H1 (cell line): Measurements from ENCODE around the gene ARID5A. TPM values are rescaled to one million over a fixed set of nuclear protein-coding genes. Genes with fewer than 3 reads are reported as not detected.

Source experiments
- CTCF ChIA-PET: fragments of 300-600 bp; sonication (Branson Sonifier 250); formaldehyde crosslinking; loops from one replicate; lab custom pipeline; 2021; ENCODE audit not compliant: partially characterized antibody; lab: Charles Lee
- POLR2A ChIA-PET: fragments of 300-600 bp; sonication (Branson Sonifier 250); formaldehyde crosslinking; loops from one replicate; lab custom pipeline; 2021; ENCODE audit warnings: inconsistent platforms; ENCODE audit not compliant: partially characterized antibody; lab: Charles Lee
- DNase-seq, 2 experiments: peaks; one replicate each; pipeline versions ENCODE4 v3.0.0 to v3.0.0-alpha.2; 2010 to 2022; ENCODE audit warnings: low spot score in 2 of 2, low read depth in 1 of 2, mixed read lengths in 1 of 2
- FAIRE-seq: peaks from 2 replicates; lab custom pipeline; 2011; peaks lifted over from hg19 to GRCh38; lab: Jason Lieb, UNC
- H2AFZ ChIP-seq: 2 replicates; pipeline ENCODE4 v1.8.1; 2012; ENCODE audit warnings: low read length, inconsistent platforms
- H2AK5ac ChIP-seq: 2 replicates; pipeline ENCODE4 v1.6.1; 2013; ENCODE audit warnings: low read depth, low read length
- H2BK120ac ChIP-seq: replicated peaks from 2 replicates; pipeline ENCODE3; 2013; ENCODE audit warnings: low read depth, low read length, inconsistent platforms
- H2BK12ac ChIP-seq: 2 replicates; pipeline ENCODE4 v1.6.1; 2013; ENCODE audit warnings: low read depth, low read length
- H2BK15ac ChIP-seq: 2 replicates; pipeline ENCODE4 v1.6.1; 2013; ENCODE audit warnings: low read length
- H2BK20ac ChIP-seq: 2 replicates; pipeline ENCODE4 v1.6.1; 2013; ENCODE audit warnings: low read length
- H2BK5ac ChIP-seq: 2 replicates; pipeline ENCODE4 v1.6.1; 2013; ENCODE audit warnings: low read depth, low read length
- H3K14ac ChIP-seq: 2 replicates; pipeline ENCODE4 v1.6.1; 2013; ENCODE audit warnings: inconsistent platforms; ENCODE audit not compliant: insufficient read length
- H3K18ac ChIP-seq: 2 replicates; pipeline ENCODE4 v1.6.1; 2013; ENCODE audit warnings: low read length; ENCODE audit errors: extremely low read depth
- H3K23ac ChIP-seq: 2 replicates; pipeline ENCODE4 v1.6.1; 2013; ENCODE audit warnings: inconsistent platforms; ENCODE audit not compliant: insufficient read length
- H3K23me2 ChIP-seq: 2 replicates; pipeline ENCODE4 v1.6.1; 2013; ENCODE audit warnings: low read depth, low read length
- H3K27ac ChIP-seq: 2 replicates; pipeline ENCODE4 v1.6.1; 2011; ENCODE audit warnings: low read depth, low read length, inconsistent platforms
- H3K27me3 ChIP-seq, 4 experiments: replicated peaks in 1 of 4; 1 replicate in 1 of 4; 2 replicates in 3 of 4; pipeline versions ENCODE4 v1.6.1 to v1.8.1; 2011 to 2013; ENCODE audit warnings: low read length in 3 of 4, mild to moderate bottlenecking in 3 of 4, inconsistent platforms in 2 of 4, mixed read lengths in 2 of 4, moderate library complexity in 1 of 4; ENCODE audit not compliant: control insufficient read depth in 3 of 4, insufficient read depth in 3 of 4; ENCODE audit errors: extremely low read depth in 1 of 4
- H3K36me3 ChIP-seq, 4 experiments: 2 replicates each; pipeline versions ENCODE4 v1.6.1 to v1.8.1; 2011 to 2013; ENCODE audit warnings: mild to moderate bottlenecking in 4 of 4, low read length in 3 of 4, moderate library complexity in 2 of 4, control low read depth in 1 of 4, inconsistent platforms in 1 of 4; ENCODE audit not compliant: insufficient read depth in 4 of 4, control insufficient read depth in 2 of 4
- H3K4ac ChIP-seq: replicated peaks from 2 replicates; pipeline ENCODE3; 2013; ENCODE audit warnings: low read length, low read depth, mixed read lengths, inconsistent platforms; ENCODE audit not compliant: insufficient read length
- H3K4me1 ChIP-seq, 4 experiments: replicated peaks in 1 of 4; 1 replicate in 1 of 4; 2 replicates in 3 of 4; pipeline versions ENCODE4 v1.6.1 to v1.8.1; 2011 to 2013; ENCODE audit warnings: low read length in 3 of 4, inconsistent platforms in 2 of 4, mixed read lengths in 1 of 4; ENCODE audit not compliant: insufficient read depth in 4 of 4, control insufficient read depth in 3 of 4
- H3K4me2 ChIP-seq, 2 experiments: 2 replicates each; pipeline versions ENCODE4 v1.6.1 to v1.8.1; 2011 to 2013; ENCODE audit warnings: low read depth in 2 of 2, low read length in 2 of 2, control low read depth in 1 of 2, inconsistent platforms in 1 of 2, mild to moderate bottlenecking in 1 of 2; ENCODE audit not compliant: insufficient read depth in 1 of 2
- H3K4me3 ChIP-seq, 4 experiments: fragments of 200-600, 300-600 bp in 1 of 4; sonication (generic), shearing (Covaris generic), sonication (Bioruptor Twin) in 1 of 4; 2 replicates each; pipeline versions ENCODE4 v1.5.1 to v1.8.1; 2011 to 2016; ENCODE audit warnings: low read length in 4 of 4, low read depth in 3 of 4, control low read depth in 2 of 4, inconsistent platforms in 2 of 4, mild to moderate bottlenecking in 2 of 4, mixed read lengths in 1 of 4, moderate library complexity in 1 of 4; ENCODE audit not compliant: insufficient read depth in 2 of 4; ENCODE audit errors: extremely low read depth in 1 of 4
- H3K56ac ChIP-seq: replicated peaks from 2 replicates; pipeline ENCODE3; 2013; ENCODE audit warnings: low read depth, mild to moderate bottlenecking, mixed read lengths, low read length, inconsistent platforms; ENCODE audit not compliant: insufficient read length
- H3K79me1 ChIP-seq: 2 replicates; pipeline ENCODE4 v1.6.1; 2013; ENCODE audit warnings: low read depth, low read length, control low read depth
- H3K79me2 ChIP-seq, 2 experiments: 2 replicates each; pipeline versions ENCODE4 v1.6.1 to v1.8.1; 2012 to 2013; ENCODE audit warnings: low read length in 2 of 2, mild to moderate bottlenecking in 2 of 2, inconsistent platforms in 1 of 2; ENCODE audit not compliant: insufficient read depth in 2 of 2, control insufficient read depth in 1 of 2
- H3K9ac ChIP-seq, 4 experiments: replicated peaks in 1 of 4; 1 replicate in 1 of 4; 2 replicates in 3 of 4; pipeline versions ENCODE4 v1.6.1 to v1.8.1; 2011 to 2013; ENCODE audit warnings: low read depth in 3 of 4, low read length in 3 of 4, control low read depth in 2 of 4, mild to moderate bottlenecking in 2 of 4, moderate library complexity in 2 of 4, inconsistent platforms in 1 of 4; ENCODE audit errors: extremely low read depth in 1 of 4
- H3K9me3 ChIP-seq, 2 experiments: 2 replicates each; pipeline versions ENCODE4 v1.6.1 to v1.8.1; 2012 to 2013; ENCODE audit warnings: mild to moderate bottlenecking in 2 of 2, moderate library complexity in 2 of 2, control low read depth in 1 of 2, inconsistent platforms in 1 of 2, low read depth in 1 of 2, low read length in 1 of 2, mixed read lengths in 1 of 2; ENCODE audit not compliant: insufficient read depth in 2 of 2
- H4K20me1 ChIP-seq, 2 experiments: replicated peaks in 1 of 2; 2 replicates each; pipeline versions ENCODE3 to v1.8.1; 2011 to 2013; ENCODE audit warnings: inconsistent platforms in 2 of 2, low read length in 2 of 2, mild to moderate bottlenecking in 1 of 2; ENCODE audit not compliant: insufficient read depth in 2 of 2, control insufficient read depth in 1 of 2
- H4K5ac ChIP-seq: 2 replicates; pipeline ENCODE4 v1.6.1; 2013; ENCODE audit warnings: low read length, low read depth, mixed read lengths, inconsistent platforms; ENCODE audit not compliant: insufficient read length
- H4K8ac ChIP-seq: 2 replicates; pipeline ENCODE4 v1.8.0; 2013; ENCODE audit warnings: mild to moderate bottlenecking, moderate library complexity, low read length, inconsistent platforms; ENCODE audit not compliant: insufficient read depth; ENCODE audit errors: extremely low read depth
- H4K91ac ChIP-seq: replicated peaks from 2 replicates; pipeline ENCODE3; 2013; ENCODE audit warnings: low read length, mixed read lengths, inconsistent platforms; ENCODE audit not compliant: insufficient read length
- GTF2F1 ChIP-seq: IDR thresholded peaks from 2 replicates; pipeline ENCODE4 v1.6.1; 2012; ENCODE audit warnings: low read depth, low read length, improper control_type of control experiment, borderline replicate concordance
- JUND ChIP-seq: IDR thresholded peaks from 2 replicates; pipeline ENCODE4 v1.6.1; 2011; ENCODE audit warnings: mild to moderate bottlenecking, improper control_type of control experiment, low read length
- KDM5A ChIP-seq: fragments of 200-600 bp; IDR thresholded peaks from 2 replicates; pipeline ENCODE4 v1.7.1; 2012; ENCODE audit warnings: mild to moderate bottlenecking, low read length, inconsistent platforms, mixed read lengths
- PHF8 ChIP-seq: fragments of 200-600 bp; sonication (generic); conservative IDR thresholded peaks from 2 replicates; pipeline ENCODE4 v1.7.1; 2012; ENCODE audit warnings: low read depth, mild to moderate bottlenecking, inconsistent platforms, low read length, moderate library complexity
- POLR2A ChIP-seq, 2 experiments: IDR thresholded peaks; 1 replicate in 1 of 2; 2 replicates in 1 of 2; pipeline ENCODE4 v1.6.1; 2011; ENCODE audit warnings: low read depth in 2 of 2, low read length in 2 of 2, mild to moderate bottlenecking in 2 of 2; ENCODE audit errors: control extremely low read depth in 1 of 2
- RBBP5 ChIP-seq: IDR thresholded peaks from 2 replicates; pipeline ENCODE4 v1.7.1; 2012; ENCODE audit warnings: low read depth, mild to moderate bottlenecking, inconsistent platforms, low read length, moderate library complexity, borderline replicate concordance
- SP1 ChIP-seq: IDR thresholded peaks from 2 replicates; pipeline ENCODE4 v1.6.1; 2011; ENCODE audit warnings: low read depth, low read length
- SRF ChIP-seq: IDR thresholded peaks from 2 replicates; pipeline ENCODE4 v1.6.1; 2011; ENCODE audit warnings: mild to moderate bottlenecking, low read depth, low read length, moderate library complexity
- TAF1 ChIP-seq: IDR thresholded peaks from 2 replicates; pipeline ENCODE4 v1.6.1; 2011; ENCODE audit warnings: mild to moderate bottlenecking, low read depth, low read length
- whole genome bisulfite sequencing, 2 experiments: shearing (Covaris generic) in 1 of 2; methylation state at CpG; one replicate each; pipeline versions ENCODE4 v1.1.6 to v1.1.7; 2013 to 2015; ENCODE audit warnings: low lambda C conversion rate in 2 of 2, mixed read lengths in 2 of 2, inconsistent platforms in 1 of 2, low coverage in 1 of 2, missing lambda C conversion rate in 1 of 2; ENCODE audit not compliant: insufficient replicate concordance in 2 of 2, insufficient coverage in 1 of 2, insufficient read length in 1 of 2; ENCODE audit errors: extremely low coverage in 1 of 2, missing lambda C conversion rate in 1 of 2; 5-methylcytosine and 5-hydroxymethylcytosine counted together
- polyA plus RNA-seq, 7 experiments: library from polyadenylated mRNA; depleted of rRNA in 3 of 7; stranded (reverse) in 5 of 7; unstranded in 2 of 7; fragments of >200 nt in 5 of 7; fragments of 200-250 nt in 2 of 7; gene quantifications; 1 replicate in 5 of 7; 2 replicates in 1 of 7; 4 replicates in 1 of 7; pipeline versions ENCODE4 v1.2.1 to v1.2.3, GENCODE V29; 2011 to 2013; ENCODE audit warnings: missing spikeins in 2 of 7, mixed read lengths in 2 of 7
- total RNA-seq: library from RNA; stranded (reverse); fragmentation: NEBNext Ultra II Directional; extraction: Animal tissue kit (Norgen Biotek cat#: 25700); gene quantifications from 2 replicates; pipeline ENCODE4 v1.2.1, GENCODE V29; 2021
- TF ChIP-seq, protein P1 (sequence below): IDR thresholded peaks from 2 replicates; pipeline ENCODE4 v1.6.1; 2012; ENCODE audit warnings: low read length, inconsistent platforms

The ARID5A gene
- total and polyA plus RNA-seq, 2 of the 8 experiments (the other 6 are each of a cell fraction or from before 2014, with no cell fraction given), result 3.3 to 5.3 TPM

DNA sequence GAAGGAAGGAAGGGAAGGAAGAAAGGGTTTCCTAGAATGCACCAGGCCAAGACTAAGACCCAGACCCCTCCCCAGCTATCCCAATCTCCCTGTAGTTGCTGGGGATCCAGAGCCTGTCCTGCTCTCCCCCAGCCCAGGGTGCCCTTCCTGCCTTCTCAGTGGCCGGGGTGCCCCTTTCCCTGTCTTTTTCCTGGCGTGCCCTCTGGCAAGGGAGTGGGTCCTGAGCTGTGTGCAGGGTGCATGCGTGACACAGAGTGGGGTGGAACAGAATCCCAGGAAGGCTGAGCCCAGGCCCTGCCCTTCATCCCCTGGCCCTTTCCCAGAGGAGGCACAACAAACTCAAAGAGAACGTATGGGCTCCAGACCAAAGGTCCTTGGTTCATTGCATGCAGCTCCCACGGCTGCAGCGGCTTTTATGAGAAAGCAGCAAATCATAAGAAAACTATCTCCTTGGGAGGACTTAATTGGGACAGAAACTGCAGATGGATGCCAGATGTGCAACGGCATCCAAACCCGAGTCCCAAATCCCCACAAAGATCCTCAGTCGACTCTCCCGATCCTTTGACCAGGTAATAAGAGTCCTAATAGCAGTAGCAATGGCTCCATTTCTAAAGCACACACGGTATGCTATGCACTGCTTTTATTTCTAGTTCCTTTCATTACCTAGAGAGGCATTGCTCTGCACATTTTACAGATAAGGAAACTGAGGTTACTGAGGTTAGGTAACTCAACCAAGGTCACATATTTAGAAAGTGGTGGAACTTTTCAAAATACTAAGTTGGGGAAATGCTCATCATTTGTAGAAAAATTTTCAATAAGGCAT lies 12.7 kb upstream of the ARID5A start:
- Histone ChIP-seq H3K27ac (no peak overlapping the region), H2BK12ac (no peak overlapping the region), H2AK5ac (no peak overlapping the region), H3K4me2 (no peak overlapping the region), H3K14ac (no peak overlapping the region), H2AFZ (no peak overlapping the region), H4K20me1 (no peaks in the 10 kb centered on the region), H3K9me3 (no peaks in the 10 kb centered on the region), H3K4me3 (no peak overlapping the region), H2BK20ac (no peak overlapping the region), H3K18ac (no peak overlapping the region), H2BK5ac (no peak overlapping the region), H3K36me3 (no peaks in the 10 kb centered on the region), H3K4me1 (peaks cover 0 to 4% (median 0%) of the 10 kb centered on the region in 4 experiments; a peak in 4 of 7 replicates), H3K4ac (no peak overlapping the region), H3K27me3 (peaks cover 0 to 16% (median 15%) of the 10 kb centered on the region in 4 experiments; a peak in 6 of 7 replicates), H3K56ac (no peak overlapping the region), H4K5ac (no peak overlapping the region), H3K23ac (no peak overlapping the region), H3K79me2 (no peaks in the 10 kb centered on the region), H3K9ac (no peak overlapping the region), H4K8ac (no peak overlapping the region; the same call in 1 of the 2 replicates), H4K91ac (no peak overlapping the region), H2BK15ac (no peak overlapping the region), H3K79me1 (no peaks in the 10 kb centered on the region), H3K23me2 (peaks cover 5% of the 10 kb centered on the region; the same call in 1 of the 2 replicates), H2BK120ac (no peak overlapping the region)
- no peak for DNase-seq
- TF ChIP-seq RBBP5 (no peak), TAF1 (no peak), SP1 (no peak), JUND (no peak), SRF (no peak), PHF8 (no peak), GTF2F1 (no peak), KDM5A (no peak), POLR2A (IDR thresholded peaks at IDR 0.05; ENCODE audit: control extremely low read depth in 1 of 2, low read depth in 2 of 2, low read length in 2 of 2) (no peak)
- TF ChIP-seq, protein P1, sequence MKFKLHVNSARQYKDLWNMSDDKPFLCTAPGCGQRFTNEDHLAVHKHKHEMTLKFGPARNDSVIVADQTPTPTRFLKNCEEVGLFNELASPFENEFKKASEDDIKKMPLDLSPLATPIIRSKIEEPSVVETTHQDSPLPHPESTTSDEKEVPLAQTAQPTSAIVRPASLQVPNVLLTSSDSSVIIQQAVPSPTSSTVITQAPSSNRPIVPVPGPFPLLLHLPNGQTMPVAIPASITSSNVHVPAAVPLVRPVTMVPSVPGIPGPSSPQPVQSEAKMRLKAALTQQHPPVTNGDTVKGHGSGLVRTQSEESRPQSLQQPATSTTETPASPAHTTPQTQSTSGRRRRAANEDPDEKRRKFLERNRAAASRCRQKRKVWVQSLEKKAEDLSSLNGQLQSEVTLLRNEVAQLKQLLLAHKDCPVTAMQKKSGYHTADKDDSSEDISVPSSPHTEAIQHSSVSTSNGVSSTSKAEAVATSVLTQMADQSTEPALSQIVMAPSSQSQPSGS, result no peak
- POLR2A ChIA-PET, result no interaction called here
- CTCF ChIA-PET, result interaction anchor here (1.0 to 1.6 kb wide), 4 partner anchors 14 to 31 kb away, joined by 3 to 5 read pairs (median 4); no protein-coding TSS in a partner anchor
- WGBS, 2 experiments, result 85% methylated on average over 11 of the region's 11 CpGs; no CpG with 5 or more reads in 1 of the 2 experiments
- no peak for FAIRE-seq
